Effector CD8-positive, alpha-beta T cell (primary cell): ENCODE results near the gene CCDC160.
"Not testable (repeated sequence)": the region's sequence is repeated elsewhere in the genome, so short reads cannot be mapped to it uniquely, and the experiment has no call there.

Experiments
- DNase-seq: peaks from one replicate; lab custom pipeline; 2025; lab: John Stamatoyannopoulos, UW
- total RNA-seq, 4 experiments: gene quantifications; one replicate each; lab custom pipeline; 2026; lab: John Stamatoyannopoulos, UW

Gene CCDC160
- 0 reads per million in 4 experiments for total RNA-seq

GRCh38 chrX:134236626-134237614 lies at the start of gene CCDC160:
CCDC160 (plus strand) TSS chrX:134237182; CDS start chrX:134244801, 7,619 bp downstream.
- no peak for DNase-seq

GRCh38 chrX:134191281-134191680 lies 45.7 kb upstream of the CCDC160 start:
- no peak for DNase-seq

- DNase-seq = no peak
These were observed 42.1 kb upstream of the CCDC160 start for GRCh38 chrX:134194915-134195314.

- no peak for DNase-seq
These were observed 34.4 kb upstream of the CCDC160 start for GRCh38 chrX:134202561-134202960.

GRCh38 chrX:134206221-134206620 lies 30.8 kb upstream of the CCDC160 start:
- no peak for DNase-seq

- DNase-seq = no peak
These were observed 26.5 kb upstream of the CCDC160 start for GRCh38 chrX:134210465-134210864.

- no peak for DNase-seq
These were observed 1.7 kb upstream of the CCDC160 start for GRCh38 chrX:134235236-134235635.

- DNase-seq = not testable (repeated sequence)
These were observed 1.2 kb downstream of the CCDC160 start for GRCh38 chrX:134238144-134238543.

GRCh38 chrX:134239016-134239415 lies 2.0 kb downstream of the CCDC160 start:
- DNase-seq = no peak

GRCh38 chrX:134240209-134240608 lies 3.2 kb downstream of the CCDC160 start:
- no peak for DNase-seq

- no peak for DNase-seq
These were observed 5.1 kb downstream of the CCDC160 start for GRCh38 chrX:134241960-134242619.

- DNase-seq = no peak
These were observed 7.1 kb downstream of the CCDC160 start for GRCh38 chrX:134244043-134244442.

GRCh38 chrX:134246282-134246681 lies 9.3 kb downstream of the CCDC160 start:
- no peak for DNase-seq

GRCh38 chrX:134247492-134247891 lies 10.5 kb downstream of the CCDC160 start:
- DNase-seq = no peak

- DNase-seq = no peak
These were observed 12.3 kb downstream of the CCDC160 start for GRCh38 chrX:134249241-134249640.

- DNase-seq = no peak
These were observed 14.3 kb downstream of the CCDC160 start for GRCh38 chrX:134251241-134251640.

GRCh38 chrX:134254511-134254910 lies 17.5 kb downstream of the CCDC160 start:
- no peak for DNase-seq

- no peak for DNase-seq
These were observed 18.6 kb downstream of the CCDC160 start for GRCh38 chrX:134255555-134255954.

GRCh38 chrX:134256684-134257083 lies 19.7 kb downstream of the CCDC160 start:
- DNase-seq = no peak

- DNase-seq = no peak
These were observed 21.2 kb downstream of the CCDC160 start for GRCh38 chrX:134258202-134258601.

GRCh38 chrX:134285934-134286333 lies 49.0 kb downstream of the CCDC160 start:
- DNase-seq = not testable (repeated sequence)

- DNase-seq = no peak
These were observed 50.4 kb downstream of the CCDC160 start for GRCh38 chrX:134287346-134287745.

GRCh38 chrX:134294548-134294947 lies 57.6 kb downstream of the CCDC160 start:
- no peak for DNase-seq
